Measurements from ENCODE around the gene MSMO1. TPM values are rescaled to one million over a fixed set of nuclear protein-coding genes. Genes with fewer than 3 reads are reported as not detected.

MSMO1 gene
- total and polyA plus RNA-seq, 2 experiments from 2014 or later, result 145 to 272 TPM

- no peaks in the 10 kb centered on the region for H3K79me2 ChIP-seq (replicated peaks; ENCODE audit: insufficient read depth)
- peak within 1 kb of the TSS; percentile 96 for H2AFZ ChIP-seq
- peaks cover 26% of the 10 kb centered on the region for H3K4me1 Mint-ChIP-seq
- no peaks in the 10 kb centered on the region for H3K36me3 ChIP-seq (ENCODE audit: insufficient read depth)
- peak within 1 kb of the TSS; percentile 68 for H3K4me3 ChIP-seq
- peaks cover 36% of the 10 kb centered on the region for H3K27me3 ChIP-seq (ENCODE audit: insufficient read depth)
- no peaks in the 10 kb centered on the region for H3F3A ChIP-seq (replicated peaks; ENCODE audit: low read depth)
- H4K20me1 ChIP-seq (replicated peaks; ENCODE audit: insufficient read depth), result no peaks in the 10 kb centered on the region
- H3K36me3 Mint-ChIP-seq (ENCODE audit: low read depth), result no peaks in the 10 kb centered on the region
- H3K27ac Mint-ChIP-seq, result no peak within 1 kb of the TSS
- H3K4me3 Mint-ChIP-seq, result peak within 1 kb of the TSS; percentile 78
- no peak within 1 kb of the TSS for H3K27ac ChIP-seq (ENCODE audit: low read depth)
- peaks cover 15% of the 10 kb centered on the region; the same call in 1 of the 2 replicates for H3K4me1 ChIP-seq (ENCODE audit: insufficient read depth)
- no peaks in the 10 kb centered on the region for H3K9me2 ChIP-seq (ENCODE audit: insufficient read depth)
- ATAC-seq, result peak; percentile 89
- DNase-seq (ENCODE audit: low spot score), result peak; percentile 77
- peak within 1 kb of the TSS; percentile 93 for H3K4me2 ChIP-seq
- H3K27me3 Mint-ChIP-seq (ENCODE audit: insufficient read depth, low read depth, poor library complexity), result peaks cover 16% of the 10 kb centered on the region
- H3K9me3 Mint-ChIP-seq, result no peaks in the 10 kb centered on the region
- no peak for TF ChIP-seq JUNB (IDR thresholded peaks at IDR 0.05; ENCODE audit: unreplicated experiment)
- no peak for TF ChIP-seq REST (IDR thresholded peaks at IDR 0.05; ENCODE audit: unreplicated experiment)
- no peak for TF ChIP-seq ETS1 (IDR thresholded peaks at IDR 0.05)
- no peak for TF ChIP-seq NANOG (IDR thresholded peaks at IDR 0.05; ENCODE audit: borderline replicate concordance)
- TF ChIP-seq EZH2 (IDR thresholded peaks at IDR 0.05; ENCODE audit: low read depth, unreplicated experiment), result no peak
- TF ChIP-seq ZNF114 (CRISPR knock-in tag; IDR thresholded peaks at IDR 0.05), result no peak
- TF ChIP-seq CREB1 (CRISPR knock-in tag; IDR thresholded peaks at IDR 0.05; ENCODE audit: low read depth), result peak; percentile 42; the same call in 1 of the 2 replicates
- peak; percentile 19; the same call in 1 of the 2 replicates for TF ChIP-seq POLR2AphosphoS5 (IDR thresholded peaks at IDR 0.05; ENCODE audit: low read depth)
- no peak for TF ChIP-seq ZNF331 (CRISPR knock-in tag; IDR thresholded peaks at IDR 0.05; ENCODE audit: low read depth)
- peak in 1 of 2 experiments; percentile 37; a peak in 2 of 4 replicates for TF ChIP-seq CTCF (conservative IDR thresholded peaks at IDR 0.05; ENCODE audit: low read depth in 2 of 2)
- TF ChIP-seq STAT1 (IDR thresholded peaks at IDR 0.05; ENCODE audit: unreplicated experiment), result no peak
These were observed 51.5 kb downstream of the MSMO1 start, which contains the start of gene CPE for GRCh38 chr4:165378745-165379677. Gene CPE (plus strand): TSS chr4:165379008. CDS start chr4:165379222, 214 bp downstream.

Measured in GM23338 (cell line).